ENCODE results near the gene RBCK1. TPM values are rescaled to one million over a fixed set of nuclear protein-coding genes. Genes with fewer than 3 reads are reported as not detected.
A peak's percentile ranks its signal among the peaks of the same experiment; 100 is the strongest.
"Not testable (repeated sequence)": the region's sequence is repeated elsewhere in the genome, so short reads cannot be mapped to it uniquely, and the experiment has no call there.

RBCK1 gene
- polyA plus RNA-seq, 3 donors = 66.8 to 110 (median 70.8) TPM

DNA sequence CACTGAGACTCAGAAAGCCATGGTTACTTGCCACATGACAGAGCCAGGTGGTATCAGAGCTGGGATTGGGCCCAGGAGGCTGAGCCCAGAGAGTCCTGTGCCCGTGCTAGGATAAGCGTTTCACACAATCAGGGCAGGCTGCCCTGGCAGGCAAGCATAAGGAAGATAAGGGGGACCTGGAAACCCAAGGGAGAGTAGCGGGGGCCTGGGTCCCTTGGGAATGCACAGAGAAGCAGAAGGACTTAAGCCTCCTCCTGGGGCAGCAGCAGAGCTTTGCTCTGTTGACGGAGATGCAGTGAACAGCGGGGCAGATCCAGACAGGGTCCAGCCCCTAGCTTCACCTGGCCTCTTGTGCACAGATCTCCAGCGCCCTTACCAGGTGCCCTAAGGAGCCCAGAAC, 18.9 kb upstream of the RBCK1 start:
- no peaks in the 10 kb centered on the region for H3K27me3 Mint-ChIP-seq (ENCODE audit: low read depth in 3 of 3)
- H3K36me3 ChIP-seq (replicated peaks in 1 of 2; ENCODE audit: control insufficient read depth in 1 of 2, insufficient read depth in 2 of 2, low read length in 2 of 2) = peaks cover 49 to 51% of the 10 kb centered on the region in 2 donors
- no peak overlapping the region for H3K4me3 Mint-ChIP-seq
- no peaks in the 10 kb centered on the region for H4K20me1 ChIP-seq (ENCODE audit: insufficient read depth, low read length)
- H3K4me3 ChIP-seq (replicated peaks in 1 of 3; ENCODE audit: low read depth in 2 of 3, low read length in 3 of 3) = no peak overlapping the region
- H3K79me2 ChIP-seq (ENCODE audit: insufficient read depth, low read length) = no peaks in the 10 kb centered on the region
- TF ChIP-seq, protein P1, sequence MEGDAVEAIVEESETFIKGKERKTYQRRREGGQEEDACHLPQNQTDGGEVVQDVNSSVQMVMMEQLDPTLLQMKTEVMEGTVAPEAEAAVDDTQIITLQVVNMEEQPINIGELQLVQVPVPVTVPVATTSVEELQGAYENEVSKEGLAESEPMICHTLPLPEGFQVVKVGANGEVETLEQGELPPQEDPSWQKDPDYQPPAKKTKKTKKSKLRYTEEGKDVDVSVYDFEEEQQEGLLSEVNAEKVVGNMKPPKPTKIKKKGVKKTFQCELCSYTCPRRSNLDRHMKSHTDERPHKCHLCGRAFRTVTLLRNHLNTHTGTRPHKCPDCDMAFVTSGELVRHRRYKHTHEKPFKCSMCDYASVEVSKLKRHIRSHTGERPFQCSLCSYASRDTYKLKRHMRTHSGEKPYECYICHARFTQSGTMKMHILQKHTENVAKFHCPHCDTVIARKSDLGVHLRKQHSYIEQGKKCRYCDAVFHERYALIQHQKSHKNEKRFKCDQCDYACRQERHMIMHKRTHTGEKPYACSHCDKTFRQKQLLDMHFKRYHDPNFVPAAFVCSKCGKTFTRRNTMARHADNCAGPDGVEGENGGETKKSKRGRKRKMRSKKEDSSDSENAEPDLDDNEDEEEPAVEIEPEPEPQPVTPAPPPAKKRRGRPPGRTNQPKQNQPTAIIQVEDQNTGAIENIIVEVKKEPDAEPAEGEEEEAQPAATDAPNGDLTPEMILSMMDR (IDR thresholded peaks at IDR 0.05) = no peak
- no peaks in the 10 kb centered on the region for H3K4me1 ChIP-seq (ENCODE audit: control insufficient read depth in 1 of 2, insufficient read depth in 2 of 2, low read length in 2 of 2)
- no peak overlapping the region for H3K27ac ChIP-seq (ENCODE audit: low read depth in 1 of 2, low read length in 2 of 2)
- intact Hi-C loops (cut with micrococcal nuclease) = no loop called here
- no peaks in the 10 kb centered on the region for H3K4me1 Mint-ChIP-seq
- no peaks in the 10 kb centered on the region for H3K9me3 ChIP-seq (replicated peaks in 1 of 2; ENCODE audit: control insufficient read depth in 1 of 2, insufficient read depth in 1 of 2, low read length in 2 of 2)
- H3K27me3 ChIP-seq (ENCODE audit: control insufficient read depth in 2 of 2, insufficient read depth in 2 of 2, low read length in 2 of 2) = no peaks in the 10 kb centered on the region
- peaks cover 0 to 4% (median 0%) of the 10 kb centered on the region in 7 donors for H3K9me3 Mint-ChIP-seq
- H3K36me3 Mint-ChIP-seq = peaks cover 55 to 56% of the 10 kb centered on the region in 2 donors
- no peak overlapping the region for H2AFZ ChIP-seq (ENCODE audit: insufficient read depth, low read depth, low read length, poor library complexity, severe bottlenecking)
- DNase-seq = no peak
- WGBS (ENCODE audit: insufficient coverage) = 98% methylated on average over 5 of the region's 6 CpGs
- no peak overlapping the region for H3K27ac Mint-ChIP-seq
- no peak overlapping the region for H3K9ac ChIP-seq (ENCODE audit: insufficient read depth, low read length, poor library complexity, severe bottlenecking)
- H3K4me2 ChIP-seq (replicated peaks; ENCODE audit: extremely low read depth, low read length, poor library complexity, severe bottlenecking) = no peak overlapping the region

DNA sequence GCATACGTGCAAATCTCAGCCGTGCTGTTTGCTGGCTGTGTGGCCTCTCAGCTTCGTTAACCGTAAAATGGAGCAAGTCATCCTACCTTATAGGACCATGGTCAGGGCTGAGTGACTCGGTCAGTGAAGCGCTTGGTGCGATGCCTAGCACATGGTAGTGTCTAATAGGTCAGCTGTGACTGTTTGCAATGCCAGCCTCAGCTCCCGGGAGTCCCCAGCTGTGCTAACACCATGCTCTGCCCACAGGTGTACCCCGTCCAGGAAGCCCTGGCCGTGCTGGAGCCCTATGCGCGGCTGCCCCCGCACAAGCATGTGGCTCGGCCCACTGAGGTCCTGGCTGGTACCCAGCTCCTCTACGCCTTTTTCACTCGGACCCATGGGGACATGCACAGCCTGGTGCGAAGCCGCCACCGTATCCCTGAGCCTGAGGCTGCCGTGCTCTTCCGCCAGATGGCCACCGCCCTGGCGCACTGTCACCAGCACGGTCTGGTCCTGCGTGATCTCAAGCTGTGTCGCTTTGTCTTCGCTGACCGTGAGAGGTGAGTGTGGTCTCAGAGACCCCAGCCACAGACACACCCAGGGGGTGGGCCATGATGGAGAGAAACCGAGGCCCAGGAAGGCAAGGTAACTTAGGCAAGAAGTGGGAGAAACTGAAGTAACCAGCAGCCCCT, 16.9 kb upstream of the RBCK1 start:
- H3K9ac ChIP-seq (ENCODE audit: insufficient read depth, low read length, poor library complexity, severe bottlenecking) = no peak overlapping the region
- 97% methylated on average over 19 of the region's 29 CpGs for WGBS (ENCODE audit: insufficient coverage)
- peaks cover 55 to 66% of the 10 kb centered on the region in 2 donors for H3K36me3 Mint-ChIP-seq
- H3K9me3 ChIP-seq (replicated peaks in 1 of 2; ENCODE audit: control insufficient read depth in 1 of 2, insufficient read depth in 1 of 2, low read length in 2 of 2) = no peaks in the 10 kb centered on the region
- no peak overlapping the region for H3K4me2 ChIP-seq (replicated peaks; ENCODE audit: extremely low read depth, low read length, poor library complexity, severe bottlenecking)
- no peak overlapping the region for H3K4me3 ChIP-seq (replicated peaks in 1 of 3; ENCODE audit: low read depth in 2 of 3, low read length in 3 of 3)
- no peaks in the 10 kb centered on the region for H3K27me3 Mint-ChIP-seq (ENCODE audit: low read depth in 3 of 3)
- no peak overlapping the region for H2AFZ ChIP-seq (ENCODE audit: insufficient read depth, low read depth, low read length, poor library complexity, severe bottlenecking)
- no peaks in the 10 kb centered on the region for H3K4me1 ChIP-seq (ENCODE audit: control insufficient read depth in 1 of 2, insufficient read depth in 2 of 2, low read length in 2 of 2)
- H3K27ac Mint-ChIP-seq = peak overlapping the region in 1 of 7 donors; percentile 6
- no peaks in the 10 kb centered on the region for H4K20me1 ChIP-seq (ENCODE audit: insufficient read depth, low read length)
- H3K27ac ChIP-seq (ENCODE audit: low read depth in 1 of 2, low read length in 2 of 2) = no peak overlapping the region
- H3K9me3 Mint-ChIP-seq = peaks cover 0 to 4% (median 0%) of the 10 kb centered on the region in 7 donors
- no peak for DNase-seq
- no peaks in the 10 kb centered on the region for H3K4me1 Mint-ChIP-seq
- peaks cover 66 to 70% of the 10 kb centered on the region in 2 donors for H3K36me3 ChIP-seq (replicated peaks in 1 of 2; ENCODE audit: control insufficient read depth in 1 of 2, insufficient read depth in 2 of 2, low read length in 2 of 2)
- H3K27me3 ChIP-seq (ENCODE audit: control insufficient read depth in 2 of 2, insufficient read depth in 2 of 2, low read length in 2 of 2) = no peaks in the 10 kb centered on the region
- TF ChIP-seq, protein P1 (IDR thresholded peaks at IDR 0.05) = no peak
- intact Hi-C loops (cut with micrococcal nuclease) = no loop called here
- no peak overlapping the region for H3K4me3 Mint-ChIP-seq
- H3K79me2 ChIP-seq (ENCODE audit: insufficient read depth, low read length) = no peaks in the 10 kb centered on the region

DNA sequence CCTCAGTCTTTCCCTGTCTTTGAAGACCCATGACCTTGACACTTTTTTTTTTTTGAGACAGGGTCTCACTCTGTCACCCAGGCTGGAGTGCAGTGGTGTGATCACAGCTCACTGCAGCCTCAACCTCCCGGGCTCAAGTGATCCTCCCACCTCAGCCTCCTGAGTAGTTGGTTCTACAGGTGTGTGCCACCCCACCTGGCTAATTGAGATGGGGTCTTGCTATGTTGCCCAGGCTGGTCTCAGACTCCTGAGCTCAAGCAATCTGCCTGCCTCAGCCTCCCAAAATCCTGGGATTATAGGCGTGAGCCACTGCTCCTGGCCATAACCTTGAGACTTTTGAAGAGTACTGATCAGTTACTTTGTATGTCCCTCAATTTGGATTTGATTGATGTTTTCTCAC, 14.8 kb upstream of the RBCK1 start:
- H3K4me1 ChIP-seq (ENCODE audit: control insufficient read depth in 1 of 2, insufficient read depth in 2 of 2, low read length in 2 of 2); H3K9me3 Mint-ChIP-seq; H4K20me1 ChIP-seq (ENCODE audit: insufficient read depth, low read length); H3K4me1 Mint-ChIP-seq; H3K27me3 ChIP-seq (ENCODE audit: control insufficient read depth in 2 of 2, insufficient read depth in 2 of 2, low read length in 2 of 2); H3K27ac ChIP-seq (ENCODE audit: low read depth in 1 of 2, low read length in 2 of 2); H3K9ac ChIP-seq (ENCODE audit: insufficient read depth, low read length, poor library complexity, severe bottlenecking); intact Hi-C loops (cut with micrococcal nuclease); H3K79me2 ChIP-seq (ENCODE audit: insufficient read depth, low read length); H3K4me2 ChIP-seq (replicated peaks; ENCODE audit: extremely low read depth, low read length, poor library complexity, severe bottlenecking); DNase-seq; H2AFZ ChIP-seq (ENCODE audit: insufficient read depth, low read depth, low read length, poor library complexity, severe bottlenecking); H3K9me3 ChIP-seq (replicated peaks in 1 of 2; ENCODE audit: control insufficient read depth in 1 of 2, insufficient read depth in 1 of 2, low read length in 2 of 2); H3K4me3 Mint-ChIP-seq; H3K4me3 ChIP-seq (replicated peaks in 1 of 3; ENCODE audit: low read depth in 2 of 3, low read length in 3 of 3); H3K27me3 Mint-ChIP-seq (ENCODE audit: low read depth in 3 of 3): not testable (repeated sequence)
- peaks cover 63 to 68% of the 10 kb centered on the region in 2 donors for H3K36me3 Mint-ChIP-seq
- H3K27ac Mint-ChIP-seq = peak overlapping the region in 2 of 7 donors; percentile 62 to 67
- 100% methylated on average over 1 of the region's 2 CpGs for WGBS (ENCODE audit: insufficient coverage)
- H3K36me3 ChIP-seq (replicated peaks in 1 of 2; ENCODE audit: control insufficient read depth in 1 of 2, insufficient read depth in 2 of 2, low read length in 2 of 2) = peaks cover 76 to 83% of the 10 kb centered on the region in 2 donors

All from CD14-positive monocyte (primary cell).